GM12878 (cell line): Measurements from ENCODE around the gene NRXN3. TPM values are rescaled to one million over a fixed set of nuclear protein-coding genes. Genes with fewer than 3 reads are reported as not detected.

Source experiments
- ATAC-seq: fragments of 200-7000 bp; cut with Tn5 transposase; 3 replicates; pipeline ENCODE4 v1.9.1; 2020; ENCODE audit warnings: mild to moderate bottlenecking, moderate library complexity
- BruUV-seq: library from RNA; stranded (reverse); fragments of 400-500 nt; replicated peaks from 2 replicates; lab custom pipeline; 2021; lab: Mats Ljungman, UMichigan
- CTCF ChIA-PET: fragments of 300-600 bp; sonication (Branson Sonifier 250); formaldehyde crosslinking; extraction: SDS; loops from one replicate; lab custom pipeline; 2021; ENCODE audit warnings: inconsistent platforms; lab: Yijun Ruan, JAX
- POLR2A ChIA-PET: fragments of 350-600 bp; formaldehyde crosslinking; extraction: SDS; loops from one replicate; lab custom pipeline; 2021; ENCODE audit warnings: inconsistent platforms; lab: Charles Lee
- RAD21 ChIA-PET: fragments of 300-600 bp; sonication (Branson Sonifier 250); formaldehyde crosslinking; loops from one replicate; lab custom pipeline; 2023; ENCODE audit warnings: antibody characterized with exemption; ENCODE audit not compliant: unreplicated experiment; lab: Charles Lee
- SMC1A ChIA-PET: fragments of 300-600 bp; sonication (Branson Sonifier 250); formaldehyde crosslinking; loops from one replicate; lab custom pipeline; 2023; ENCODE audit not compliant: unreplicated experiment, uncharacterized antibody; lab: Charles Lee
- DNase-seq: peaks from one replicate; pipeline ENCODE4 v3.0.0-alpha.2; 2011; ENCODE audit warnings: low read depth, low spot score
- FAIRE-seq: peaks from 3 replicates; lab custom pipeline; 2011; peaks lifted over from hg19 to GRCh38; lab: Jason Lieb, UNC
- H2AFZ ChIP-seq: 2 replicates; pipeline ENCODE4 v1.6.0; 2011; ENCODE audit warnings: low read depth, low read length, control low read depth; ENCODE audit not compliant: control insufficient read depth
- H3K27ac ChIP-seq: 2 replicates; pipeline ENCODE4 v1.5.1; 2011; ENCODE audit warnings: control low read depth; ENCODE audit not compliant: control insufficient read depth, insufficient read depth
- H3K27me3 ChIP-seq, 2 experiments: replicated peaks in 1 of 2; 2 replicates each; pipeline versions ENCODE4 v1.6.0 to v1.6.1; 2011; ENCODE audit warnings: low read length in 1 of 2; ENCODE audit not compliant: control insufficient read depth in 2 of 2, insufficient read depth in 2 of 2
- H3K36me3 ChIP-seq, 2 experiments: 2 replicates each; pipeline ENCODE4 v1.5.1; 2011; ENCODE audit warnings: low read length in 1 of 2; ENCODE audit not compliant: control insufficient read depth in 2 of 2, insufficient read depth in 2 of 2
- H3K4me1 ChIP-seq: 2 replicates; pipeline ENCODE4 v1.6.1; 2011; ENCODE audit warnings: mild to moderate bottlenecking, low read length, moderate library complexity, mixed read lengths; ENCODE audit not compliant: control insufficient read depth, insufficient read depth
- H3K4me2 ChIP-seq: 2 replicates; pipeline ENCODE4 v1.6.0; 2011; ENCODE audit warnings: control low read depth; ENCODE audit not compliant: control insufficient read depth, insufficient read depth
- H3K4me3 ChIP-seq: fragments of 200-600 bp; sonication (generic); 2 replicates; pipeline ENCODE4 v1.5.1; 2016
- H3K79me2 ChIP-seq: 2 replicates; pipeline ENCODE4 v1.6.0; 2011; ENCODE audit warnings: low read length; ENCODE audit not compliant: control insufficient read depth, insufficient read depth
- H3K9ac ChIP-seq: 2 replicates; pipeline ENCODE4 v1.8.0; 2011; ENCODE audit warnings: low read length, control low read depth, mixed read lengths; ENCODE audit not compliant: control insufficient read depth, insufficient read depth
- H3K9me3 ChIP-seq: replicated peaks from 3 replicates; pipeline ENCODE4 v1.5.1; 2011; ENCODE audit warnings: mild to moderate bottlenecking, low read length; ENCODE audit not compliant: control insufficient read depth, insufficient read depth
- H4K20me1 ChIP-seq: 2 replicates; pipeline ENCODE4 v1.6.0; 2011; ENCODE audit not compliant: control insufficient read depth, insufficient read depth
- ATF2 ChIP-seq: IDR thresholded peaks from 2 replicates; pipeline ENCODE4 v1.6.1; 2012; ENCODE audit warnings: low read length, inconsistent platforms
- JUND ChIP-seq: IDR thresholded peaks from 2 replicates; pipeline ENCODE4 v1.6.1; 2012; ENCODE audit warnings: low read depth, mild to moderate bottlenecking, low read length, improper control_type of control experiment, moderate library complexity
- RELB ChIP-seq: fragments of 450-650 bp; IDR thresholded peaks from 2 replicates; pipeline ENCODE4 v1.6.1; 2017; ENCODE audit warnings: low read depth, mild to moderate bottlenecking, moderate library complexity
- SIN3A ChIP-seq: IDR thresholded peaks from 2 replicates; pipeline ENCODE4 v1.6.1; 2012; ENCODE audit warnings: low read depth, low read length, improper control_type of control experiment
- TCF7 ChIP-seq: IDR thresholded peaks from 2 replicates; pipeline ENCODE4 v1.6.1; 2014; ENCODE audit warnings: antibody characterized with exemption, borderline replicate concordance
- WGBS: methylation state at CpG from one replicate; pipeline ENCODE4 v1.1.6; 2016; ENCODE audit warnings: low lambda C conversion rate; ENCODE audit not compliant: insufficient replicate concordance, insufficient coverage; ENCODE audit errors: missing lambda C conversion rate; 5-methylcytosine and 5-hydroxymethylcytosine counted together
- in situ Hi-C: fragments of 300-500 bp; cut with MboI; formaldehyde crosslinking; loops from 9 replicates; pipeline ENCODE4 v1.14.3; 2018; ENCODE audit warnings: mixed read lengths
- intact Hi-C: fragments of 100-400 bp; cut with micrococcal nuclease; formaldehyde crosslinking; loops from one replicate; pipeline ENCODE4 v1.14.2; 2022; ENCODE audit not compliant: unreplicated experiment
- polyA plus RNA-seq, 11 experiments: library from polyadenylated mRNA; depleted of rRNA in 4 of 11; unstranded in 6 of 11; stranded (reverse) in 5 of 11; fragments of >200 nt; fragmentation: Nextera tagmentation in 4 of 11; fragmentation: Illumina TruSeq in 1 of 11; extraction: Ambion mirVana in 4 of 11; extraction: Trizol in 1 of 11; gene quantifications; 1 replicate in 1 of 11; 2 replicates in 10 of 11; pipeline versions ENCODE4 v1.2.1 to v1.2.3, GENCODE V29; 2011 to 2016; ENCODE audit warnings: inconsistent platforms in 2 of 11, missing spikeins in 2 of 11, low read depth in 1 of 11
- total RNA-seq, 4 experiments: library from RNA; depleted of rRNA in 3 of 4; stranded (reverse); fragments of >200 nt in 3 of 4; fragmentation: Illumina TruSeq in 1 of 4; extraction: Trizol in 1 of 4; gene quantifications; 2 replicates each; pipeline versions ENCODE4 v1.2.1 to v1.2.3, GENCODE V29; 2013 to 2021

Gene NRXN3
- total and polyA plus RNA-seq, 10 of the 15 experiments (the other 5 are each of a cell fraction or from before 2014, with no cell fraction given): 0.52 to 3.3 (median 1.4) TPM

GRCh38 chr14:78688503-78688902 is 518.3 kb downstream of the NRXN3 start (continued):
- no peak for TF ChIP-seq RELB

GRCh38 chr14:78690836-78691235 is 520.7 kb downstream of the NRXN3 start:
- no peak for DNase-seq
- no peak for ATAC-seq
- BruUV-seq: no TSS peak
- ChIA-PET RAD21 (no interaction called here), SMC1A (no interaction called here), CTCF (no interaction called here), POLR2A (no interaction called here)
- no peak overlapping the region for H3K9ac ChIP-seq
- H2AFZ ChIP-seq: no peak overlapping the region
- no peak overlapping the region for H3K27ac ChIP-seq
- H3K27me3 ChIP-seq: no peaks in the 10 kb centered on the region
- intact Hi-C loops: no loop called here
- TF ChIP-seq TCF7 (no peak), SIN3A (no peak), JUND (no peak), ATF2 (no peak)
- 0% methylated on average over 2 of the region's 2 CpGs for WGBS
- no peaks in the 10 kb centered on the region for H4K20me1 ChIP-seq
- FAIRE-seq: no peak
- no peak overlapping the region for H3K4me2 ChIP-seq
- no peaks in the 10 kb centered on the region for H3K9me3 ChIP-seq
- no peak overlapping the region for H3K4me3 ChIP-seq
- no peaks in the 10 kb centered on the region for H3K36me3 ChIP-seq
- H3K4me1 ChIP-seq: no peaks in the 10 kb centered on the region
- H3K79me2 ChIP-seq: no peaks in the 10 kb centered on the region
- in situ Hi-C loops: no loop called here
